COR-L47 (cell line): Measurements from ENCODE around the gene TENM3.
A peak's percentile ranks its signal among the peaks of the same experiment; 100 is the strongest.

Experiments used
- DNase-seq: peaks from one replicate; lab custom pipeline; 2025; lab: John Stamatoyannopoulos, UW

TENM3 gene

DNA sequence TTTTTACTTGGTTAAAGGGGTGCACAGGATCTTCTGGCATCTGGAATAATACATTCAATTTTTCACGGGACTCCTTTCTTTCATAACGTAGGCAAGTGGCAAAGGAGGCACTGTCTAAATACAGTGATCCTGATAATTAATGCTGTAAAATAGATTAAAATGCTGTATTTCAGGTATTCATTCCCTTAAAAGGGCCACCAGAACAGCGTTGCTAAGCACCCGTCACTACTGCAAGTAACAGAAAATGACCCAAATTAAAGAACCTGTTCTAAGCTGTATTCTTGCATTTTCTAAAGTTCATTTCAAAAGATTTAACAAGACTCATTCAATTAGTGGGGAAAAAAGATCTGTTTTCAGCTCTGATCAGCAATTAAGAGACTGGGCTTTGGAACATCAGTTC, 208.2 kb downstream of the TENM3 start:
- DNase-seq, result no peak

DNA sequence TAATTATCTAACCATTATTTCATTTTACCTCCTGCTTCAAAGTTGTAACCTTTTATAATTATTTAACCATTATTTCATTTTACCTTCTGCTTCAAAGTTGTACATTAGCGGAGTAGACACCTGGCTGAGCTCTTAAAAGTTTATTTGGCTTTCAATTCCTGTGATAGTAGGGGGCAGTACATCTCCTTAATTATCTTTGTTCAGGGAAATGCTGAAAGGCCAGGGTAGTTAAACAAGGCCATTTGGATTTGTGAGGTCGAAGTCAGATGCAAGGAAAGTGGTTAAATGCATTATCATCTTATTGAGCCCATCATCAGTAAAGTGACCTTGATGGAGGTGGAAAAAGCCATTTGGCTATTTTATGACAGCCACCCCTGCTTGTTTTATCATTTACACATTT, 210.6 kb downstream of the TENM3 start:
- peak; percentile 24 for DNase-seq

DNA sequence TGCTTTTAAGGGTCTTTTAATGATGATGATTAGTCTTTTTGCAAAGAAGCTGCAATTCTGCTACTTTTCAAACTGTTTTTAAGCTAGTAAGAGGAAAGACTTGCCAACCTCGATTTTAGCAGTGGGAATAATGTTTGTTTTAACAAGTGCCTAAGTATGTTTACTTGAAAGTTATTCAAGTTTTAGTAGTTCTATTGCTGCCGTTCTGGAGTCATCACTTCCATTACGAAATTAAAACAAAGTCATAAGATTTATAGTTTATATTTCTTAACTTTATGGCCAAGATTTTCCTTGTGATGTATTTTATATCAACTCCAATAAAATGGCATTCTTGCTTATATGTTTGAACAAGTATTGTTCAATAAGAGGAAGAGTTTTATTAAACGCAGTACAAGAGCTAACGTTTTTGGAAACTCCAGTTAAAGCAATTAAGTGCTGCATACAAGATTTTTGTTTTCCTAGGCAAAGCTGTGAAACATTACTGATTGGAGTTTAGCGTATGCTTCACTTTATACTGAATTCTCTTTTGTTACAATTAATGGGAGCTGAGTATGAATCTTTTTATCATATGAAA, 211.3 kb downstream of the TENM3 start:
- DNase-seq, result no peak

DNA sequence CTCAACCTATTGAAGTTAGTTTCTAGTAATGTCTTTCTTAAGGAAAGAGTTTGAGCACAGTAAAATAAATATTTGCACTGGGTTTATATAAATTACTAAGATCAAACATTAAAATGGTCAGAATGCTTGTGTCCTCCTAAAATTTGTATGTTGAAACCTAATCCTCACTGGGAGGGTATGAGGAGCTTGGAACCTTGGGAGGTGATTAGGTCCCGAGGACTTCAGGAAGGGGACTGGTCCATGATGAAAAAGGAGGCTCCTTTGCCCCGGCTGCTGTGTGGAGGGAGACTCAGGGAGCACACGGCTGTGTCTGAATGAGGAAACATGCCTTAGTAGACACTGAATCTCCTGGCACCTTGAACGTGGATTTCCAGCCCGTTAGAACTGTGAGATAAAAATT, 221.9 kb downstream of the TENM3 start:
- no peak for DNase-seq

DNA sequence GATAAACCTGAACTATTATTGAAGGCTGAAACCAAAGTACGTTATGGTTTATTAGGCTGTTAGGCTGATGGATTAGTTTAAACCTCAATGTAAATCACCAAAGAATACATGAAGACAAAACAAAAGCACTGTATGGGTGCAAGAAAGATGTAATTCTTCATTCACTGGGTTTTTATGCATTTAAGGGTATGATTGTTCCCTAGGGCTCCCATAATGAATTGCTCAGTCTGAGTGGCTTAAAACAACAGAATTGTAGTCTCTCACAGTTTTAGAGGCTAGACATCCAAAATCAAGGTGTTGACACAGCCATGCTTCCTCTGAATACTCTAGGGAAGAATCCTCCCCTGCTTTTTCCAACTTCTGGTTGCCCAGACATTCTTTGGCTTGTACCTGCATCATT, 222.8 kb downstream of the TENM3 start:
- no peak for DNase-seq

DNA sequence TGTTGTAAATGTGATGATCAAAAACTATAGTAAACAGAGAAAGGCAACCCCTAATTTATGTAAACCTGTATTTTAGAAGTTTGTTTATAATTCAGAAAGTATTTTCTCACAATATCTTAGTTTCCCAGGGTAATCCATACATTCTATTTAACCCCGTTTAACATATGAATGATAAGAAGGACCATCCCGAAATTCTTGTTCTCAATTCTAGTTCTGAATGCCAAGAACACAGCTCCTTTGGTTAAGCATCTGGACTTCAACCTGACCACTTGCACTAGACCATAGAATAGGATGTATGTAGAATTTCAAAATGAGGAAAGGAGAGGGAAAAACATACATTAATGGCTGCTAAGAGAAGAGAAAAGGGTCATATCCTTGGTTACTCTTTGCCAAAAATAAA, 227.0 kb downstream of the TENM3 start:
- no peak for DNase-seq

DNA sequence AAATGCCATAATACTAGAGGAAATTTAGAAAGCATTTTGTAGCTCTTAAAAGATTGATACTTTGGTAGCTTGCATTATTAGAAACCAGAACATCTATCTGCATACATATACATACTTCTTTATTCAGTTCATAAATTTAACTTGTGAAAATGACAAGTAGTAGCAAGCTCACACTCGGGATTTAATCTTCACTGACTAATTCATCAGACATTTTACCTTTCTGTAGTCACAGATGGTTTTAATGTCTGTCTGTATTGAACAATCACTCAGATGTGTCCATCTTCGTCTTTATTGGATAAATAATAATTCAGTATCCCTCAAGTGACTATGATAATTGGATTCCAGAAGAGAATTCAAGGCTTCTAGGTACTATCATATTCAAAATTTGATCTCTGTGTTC, 232.3 kb downstream of the TENM3 start:
- DNase-seq, result no peak

DNA sequence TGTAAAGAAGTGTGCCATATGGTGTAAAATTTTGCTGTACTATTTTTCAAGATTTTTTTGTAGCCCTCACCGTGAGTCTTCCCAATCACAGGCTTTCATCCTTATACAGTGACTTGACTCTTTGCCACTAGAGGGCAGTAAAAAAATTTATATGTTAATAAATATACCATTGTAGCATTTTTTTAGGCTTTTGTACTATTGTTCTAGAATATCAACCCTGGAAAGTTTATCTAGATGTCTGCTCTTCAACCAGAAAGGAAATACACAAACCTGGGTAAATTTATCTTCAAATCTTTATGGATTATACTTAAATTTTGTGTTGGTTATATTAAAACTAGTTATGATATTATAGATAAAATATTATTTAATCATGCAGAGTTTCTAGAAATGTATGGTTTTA, 235.3 kb downstream of the TENM3 start:
- DNase-seq, result peak; percentile 81

DNA sequence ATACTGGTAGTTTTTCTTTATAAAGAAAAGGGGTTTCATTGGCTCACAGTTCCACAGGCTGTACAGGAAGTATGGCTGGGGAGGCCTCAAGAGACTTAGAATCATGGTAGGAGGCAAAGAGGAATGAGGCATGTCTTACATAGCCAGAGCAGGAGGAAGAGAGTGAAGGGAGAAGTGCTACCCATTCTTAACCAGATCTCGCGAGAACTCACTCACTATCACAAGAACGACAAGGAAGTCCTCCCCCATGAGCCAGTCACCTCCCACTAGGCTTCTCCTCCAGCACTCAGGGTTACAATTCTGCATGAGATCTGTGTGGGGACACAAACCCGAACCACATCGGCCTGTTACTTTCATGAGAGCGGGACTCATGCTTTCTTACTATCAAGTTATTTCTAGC, 240.5 kb downstream of the TENM3 start:
- DNase-seq, result no peak

DNA sequence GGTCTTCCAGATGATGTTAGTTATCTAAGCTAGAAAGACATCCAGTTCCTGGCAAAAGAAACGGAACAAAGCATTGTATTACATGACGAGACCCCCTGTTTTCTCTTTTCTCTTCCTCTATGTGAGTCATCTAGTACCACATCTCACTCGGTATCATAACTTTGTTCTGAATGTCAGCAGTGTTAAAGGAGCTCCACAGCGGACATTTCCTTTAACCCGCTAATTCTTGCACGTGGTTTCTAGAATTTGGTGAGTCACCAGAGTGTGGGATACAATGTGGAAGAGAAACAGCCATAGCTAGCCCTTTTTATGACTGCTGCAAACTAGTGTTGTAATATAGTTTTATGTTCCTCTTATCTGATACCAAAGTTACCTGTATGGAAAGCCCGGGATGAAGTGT, 243.7 kb downstream of the TENM3 start:
- no peak for DNase-seq

DNA sequence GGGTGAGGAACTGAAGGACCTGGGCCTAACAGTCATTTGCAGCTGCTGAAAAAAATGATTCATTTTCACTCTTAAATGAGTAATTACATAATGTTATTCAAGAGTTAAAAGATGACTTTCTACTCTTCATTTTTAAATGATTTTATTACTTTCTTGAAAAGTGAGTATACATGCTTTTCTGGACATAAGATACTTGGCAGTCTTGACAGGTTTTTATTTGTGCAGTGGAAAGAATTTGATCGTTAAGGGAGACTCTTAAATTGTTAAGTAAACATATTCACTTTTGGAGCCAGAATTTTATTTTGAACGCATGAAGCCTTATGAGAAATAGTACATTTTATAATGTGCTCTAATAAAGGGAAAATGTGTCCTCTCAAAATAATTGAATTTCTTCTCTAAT, 245.7 kb downstream of the TENM3 start:
- DNase-seq, result no peak

DNA sequence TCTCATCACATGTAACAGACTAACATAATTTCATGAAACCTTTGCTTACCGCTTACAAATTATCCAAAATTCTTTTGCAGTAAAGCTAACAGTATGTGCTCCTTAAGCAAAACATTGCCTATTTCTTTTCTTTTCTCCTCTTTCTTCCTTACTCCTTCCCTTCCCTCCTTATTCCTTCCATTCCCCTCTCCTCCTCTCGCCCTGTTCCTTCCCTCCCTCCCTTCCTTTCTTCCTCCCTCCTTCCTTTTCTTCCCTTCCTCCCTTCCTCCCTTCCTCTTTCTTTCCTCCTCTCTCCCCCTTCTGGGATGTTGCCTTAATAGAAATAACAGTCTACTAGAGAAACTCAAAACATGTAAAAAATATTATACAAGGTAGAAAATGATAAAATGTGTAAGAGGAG, 246.4 kb downstream of the TENM3 start:
- no peak for DNase-seq

DNA sequence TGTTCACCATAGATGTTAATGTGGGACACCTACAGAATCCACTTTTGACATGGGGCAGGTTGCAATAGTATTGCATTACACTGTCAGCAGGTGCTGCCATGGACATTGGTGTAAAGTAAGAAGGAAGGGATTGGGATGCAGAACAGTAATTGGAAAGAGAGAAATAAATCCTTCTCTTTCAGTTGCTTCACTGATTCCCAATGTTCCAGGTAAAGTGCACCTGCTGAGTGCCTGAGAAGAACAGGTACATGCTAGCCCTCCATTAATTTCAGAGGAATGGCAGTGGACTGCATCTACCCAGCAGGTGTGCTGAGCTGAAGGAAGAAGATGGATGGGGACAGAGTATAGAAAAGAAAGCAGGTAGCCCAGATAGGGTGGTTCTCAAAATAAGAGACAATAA, 248.5 kb downstream of the TENM3 start:
- no peak for DNase-seq

DNA sequence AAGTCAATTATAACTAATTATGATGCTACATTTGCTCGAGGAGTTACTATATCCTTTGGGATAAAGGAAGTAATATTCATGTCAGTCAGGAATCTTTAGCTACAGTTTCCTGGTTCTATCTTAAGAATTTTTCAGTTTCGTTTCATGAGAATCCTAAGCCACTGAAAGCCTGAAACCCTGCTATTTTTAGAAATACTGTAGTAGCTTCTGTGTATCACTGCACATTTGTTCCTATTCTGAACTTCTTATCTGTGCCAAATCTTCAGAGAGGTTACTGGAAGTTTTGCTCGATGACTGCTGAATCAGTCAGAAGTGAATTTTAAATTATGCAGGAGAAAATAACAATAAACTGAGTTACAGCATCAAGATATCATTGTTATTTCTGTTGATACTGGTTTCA, 249.2 kb downstream of the TENM3 start:
- no peak for DNase-seq

DNA sequence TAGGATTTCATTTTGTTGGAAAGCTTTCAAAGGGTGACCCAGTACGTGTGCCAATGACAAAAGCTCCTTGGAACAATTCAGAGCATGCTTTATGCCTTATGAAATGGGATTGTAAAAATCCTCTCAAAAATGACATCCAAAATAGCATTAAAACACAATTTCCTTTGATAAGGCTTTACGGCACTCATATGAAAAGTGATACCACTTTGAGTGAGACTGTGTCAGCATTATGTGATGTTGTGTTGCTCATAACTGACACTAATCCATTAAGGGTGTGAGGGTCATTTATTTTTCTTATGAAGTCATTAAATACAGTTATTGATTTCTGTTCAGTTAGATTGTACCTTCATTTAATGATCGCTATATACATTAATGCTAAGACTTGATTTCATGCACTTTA, 250.2 kb downstream of the TENM3 start:
- DNase-seq, result no peak

DNA sequence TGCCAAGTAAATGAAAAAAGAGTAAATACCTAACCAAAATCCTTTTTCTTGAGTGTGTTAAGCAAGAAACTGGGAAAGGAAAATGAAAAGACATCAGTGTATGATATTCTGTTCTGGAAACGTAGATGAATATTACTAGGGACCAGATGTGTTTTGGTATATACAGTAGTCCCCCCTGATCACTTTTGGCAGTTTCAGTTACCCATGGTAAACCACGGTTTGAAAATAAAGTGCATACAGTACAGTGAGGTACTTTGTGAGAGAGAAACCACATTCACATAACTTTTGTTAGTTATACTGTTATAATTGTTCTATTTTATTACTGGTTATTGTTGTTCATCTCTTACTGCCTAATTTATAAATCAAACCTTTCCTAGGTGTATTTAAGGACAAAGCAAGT, 250.9 kb downstream of the TENM3 start:
- no peak for DNase-seq

DNA sequence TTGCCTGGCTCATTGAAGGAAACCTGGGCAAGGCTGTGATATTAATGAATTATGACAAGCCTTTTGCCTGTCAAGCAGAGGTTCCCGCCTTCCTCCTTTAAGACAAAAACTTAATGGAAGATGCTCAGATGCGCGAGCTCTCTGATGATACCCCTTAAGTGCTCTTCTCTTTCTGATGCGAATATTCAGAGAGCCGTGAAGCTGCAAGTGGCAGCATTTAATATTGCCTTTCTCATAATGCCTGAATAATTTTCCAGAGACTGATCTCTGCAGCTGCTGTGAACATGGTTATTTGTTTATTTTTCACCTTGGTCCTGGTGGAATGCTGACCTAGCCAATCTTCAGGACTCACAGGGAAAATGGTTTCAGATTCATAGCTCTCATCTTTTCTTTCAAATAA, 251.8 kb downstream of the TENM3 start:
- DNase-seq, result no peak

DNA sequence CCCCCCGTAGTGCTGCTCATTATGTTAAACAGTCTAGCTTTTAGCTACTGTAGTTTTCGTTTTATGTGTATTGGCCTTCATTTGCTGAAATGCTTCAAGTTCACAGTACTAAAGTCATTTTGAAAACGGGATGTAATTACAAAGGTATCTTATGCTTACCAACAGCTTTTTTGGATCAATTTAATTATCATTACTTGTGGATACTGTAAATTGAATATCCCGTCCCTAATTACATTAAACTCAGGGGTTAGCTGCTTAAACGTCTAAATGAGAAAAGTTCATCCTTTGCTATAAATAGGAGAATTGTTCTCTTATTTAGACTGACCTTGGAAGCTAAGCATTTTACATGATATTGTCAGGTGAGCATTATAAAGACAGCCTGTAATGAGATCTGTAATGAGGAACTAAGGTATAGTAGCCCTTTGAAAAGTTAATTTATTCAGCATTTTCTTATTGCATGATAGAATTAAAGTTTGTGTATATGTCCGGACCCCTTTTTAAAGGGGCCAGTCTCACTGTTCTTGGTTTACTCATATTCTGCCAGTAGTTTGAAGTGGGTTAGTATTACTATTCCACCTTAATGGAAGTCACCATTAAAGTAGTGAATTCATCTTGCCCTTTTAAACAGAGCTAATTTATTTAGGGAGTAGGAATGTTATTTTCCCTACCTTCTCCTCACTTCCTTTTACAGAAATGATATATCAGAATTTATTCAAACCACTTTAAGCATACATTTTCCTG, 252.6 kb downstream of the TENM3 start:
- no peak for DNase-seq

DNA sequence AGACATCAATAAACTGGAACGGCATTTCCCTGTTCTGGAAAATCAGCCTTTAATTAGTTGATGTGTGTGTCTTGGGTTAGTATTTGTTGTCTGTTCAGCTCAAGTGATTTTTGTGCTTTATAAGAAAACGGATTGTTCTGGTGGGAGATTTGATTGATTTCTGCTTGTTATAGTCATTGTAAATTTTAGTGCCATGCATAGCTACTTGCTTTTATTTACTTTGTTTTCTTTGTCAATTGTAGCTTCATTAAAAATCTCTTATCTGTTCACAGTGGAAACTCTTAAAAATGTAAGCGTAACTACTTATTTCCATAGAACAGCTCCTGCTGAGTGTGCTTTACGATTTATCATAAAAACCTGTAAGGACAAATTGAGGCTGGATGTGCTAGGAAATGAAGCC, 253.2 kb downstream of the TENM3 start:
- no peak for DNase-seq

DNA sequence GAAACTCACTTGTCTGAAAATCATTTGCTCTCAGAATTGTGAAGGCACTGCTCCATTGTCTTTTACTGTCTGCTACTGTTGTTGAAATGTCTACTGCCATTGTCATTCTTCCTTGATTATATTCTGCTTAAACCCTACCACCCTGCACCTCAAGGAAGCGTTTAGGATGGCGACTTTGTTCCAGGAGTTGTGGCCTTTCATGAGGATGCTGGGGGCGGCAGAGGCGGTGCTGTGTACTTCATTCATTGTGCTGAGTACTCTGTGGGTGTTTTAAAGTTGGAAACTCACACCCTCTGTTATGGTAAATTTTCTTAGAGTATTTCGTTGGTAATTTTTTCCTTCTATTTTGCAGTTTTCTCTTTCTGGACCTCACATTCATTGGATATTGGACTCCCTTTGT, 258.9 kb downstream of the TENM3 start:
- DNase-seq, result no peak

DNA sequence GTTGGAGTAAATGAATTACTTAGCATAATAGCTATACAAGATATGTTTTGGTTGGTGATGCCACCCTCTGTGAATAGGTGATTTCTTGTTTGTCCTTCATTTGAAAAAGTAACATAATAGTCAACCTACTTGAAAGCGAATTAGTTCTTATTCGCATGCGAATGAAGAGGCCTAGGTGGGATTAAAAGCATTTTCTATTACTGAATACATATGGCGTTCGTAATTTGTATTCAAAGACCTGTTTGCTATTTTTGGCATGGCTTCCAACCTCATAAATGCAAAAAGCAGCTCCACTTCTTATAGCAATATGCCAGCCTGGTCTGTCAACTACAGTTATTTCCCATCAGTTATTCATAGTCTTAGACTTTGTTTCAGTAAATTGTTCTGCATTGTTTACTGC, 261.3 kb downstream of the TENM3 start:
- no peak for DNase-seq

DNA sequence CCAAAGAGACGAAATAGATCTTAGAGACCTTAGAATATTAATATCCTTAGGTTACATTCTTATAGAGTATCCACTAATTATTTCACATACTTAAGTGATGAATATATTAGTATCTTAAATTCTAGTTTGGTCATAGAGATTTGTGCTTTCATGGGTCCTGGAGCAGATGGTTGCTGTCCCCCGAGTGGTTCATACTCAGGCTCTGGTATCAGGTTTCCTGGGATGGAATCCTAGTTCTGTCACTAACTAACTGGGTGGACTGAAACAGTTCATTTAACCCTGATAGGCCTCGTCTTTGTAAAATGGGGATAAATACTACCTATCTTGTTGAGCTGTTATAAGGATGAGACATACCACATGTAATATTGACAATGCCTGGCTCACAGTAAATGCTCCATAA, 264.6 kb downstream of the TENM3 start:
- DNase-seq, result no peak

DNA sequence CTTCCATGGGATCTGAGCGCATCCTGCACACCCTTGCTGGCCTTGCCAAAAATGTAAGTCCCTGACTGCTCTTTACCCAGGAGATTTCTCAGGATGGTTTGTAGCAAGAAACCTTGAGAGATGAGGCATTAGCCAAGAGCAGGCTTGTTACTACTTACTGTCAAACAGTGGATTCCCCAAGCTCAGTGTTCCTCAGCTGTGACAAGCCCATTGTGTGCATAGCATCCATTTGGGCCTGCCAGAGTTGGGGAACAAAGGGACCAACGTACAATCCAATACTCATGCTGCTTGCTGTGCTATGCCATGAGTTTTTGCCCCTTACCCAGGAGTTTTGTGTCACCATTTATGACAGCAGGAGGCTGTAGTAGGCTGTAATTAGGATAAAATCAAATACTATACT, 267.6 kb downstream of the TENM3 start:
- DNase-seq, result no peak

DNA sequence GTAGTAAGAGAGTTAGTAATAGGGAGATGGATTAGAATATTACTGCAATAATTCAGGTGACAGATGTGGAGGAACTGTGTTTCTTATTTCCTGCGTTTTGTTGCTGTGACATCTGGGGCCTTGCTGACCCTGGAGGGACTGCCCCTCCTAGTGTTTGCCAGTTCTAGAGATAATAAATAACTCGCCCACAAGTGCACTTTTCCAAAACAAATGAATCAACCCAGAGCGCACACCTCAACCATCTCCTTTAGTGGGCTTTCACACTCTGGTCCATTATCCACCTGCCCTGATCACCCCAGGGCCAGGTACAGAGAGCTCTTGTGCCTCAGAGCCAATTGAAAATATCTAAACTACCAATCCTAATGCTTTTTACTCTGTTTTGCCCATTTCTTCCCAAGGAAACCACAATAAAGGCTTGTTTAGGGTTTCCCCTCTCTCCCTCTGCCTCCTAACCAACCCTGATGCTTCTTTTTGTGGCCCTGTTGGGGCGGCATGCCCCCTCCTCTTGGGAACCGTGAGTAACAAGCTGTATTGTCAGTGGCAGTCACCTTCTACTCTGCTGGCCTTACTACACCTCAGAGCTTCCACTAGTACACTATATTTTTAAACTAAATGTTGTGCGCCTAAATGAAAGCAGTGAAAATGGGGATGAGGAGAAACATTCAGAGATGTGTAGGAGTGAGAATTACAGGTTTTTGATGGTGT, 270.5 kb downstream of the TENM3 start:
- no peak for DNase-seq
